ENCODE data around the gene KIFAP3.

KIFAP3 gene

GRCh38 chr1:169959686-169960085, 114.8 kb downstream of the KIFAP3 start:
- H3K27ac ChIP-seq (ENCODE audit: low read length) = no peak overlapping the region
- no peaks in the 10 kb centered on the region for H3K27me3 ChIP-seq (ENCODE audit: insufficient read depth, low read length)
- no peaks in the 10 kb centered on the region for H3K36me3 ChIP-seq (ENCODE audit: insufficient read depth, low read depth, low read length)
- H3K9ac ChIP-seq (ENCODE audit: low read depth, low read length) = no peak overlapping the region
- no peaks in the 10 kb centered on the region for H3K4me1 ChIP-seq (ENCODE audit: insufficient read depth, low read length)
- H3K9me3 ChIP-seq (ENCODE audit: insufficient read depth, low read depth, low read length) = no peaks in the 10 kb centered on the region
- H3K4me3 ChIP-seq (ENCODE audit: low read length) = no peak overlapping the region

GRCh38 chr1:169958987-169959386, 115.5 kb downstream of the KIFAP3 start:
- Histone ChIP-seq H3K36me3 (ENCODE audit: insufficient read depth, low read depth, low read length) (no peaks in the 10 kb centered on the region), H3K27me3 (ENCODE audit: insufficient read depth, low read length) (no peaks in the 10 kb centered on the region), H3K27ac (ENCODE audit: low read length) (no peak overlapping the region), H3K9ac (ENCODE audit: low read depth, low read length) (no peak overlapping the region), H3K4me3 (ENCODE audit: low read length) (no peak overlapping the region), H3K4me1 (ENCODE audit: insufficient read depth, low read length) (no peaks in the 10 kb centered on the region), H3K9me3 (ENCODE audit: insufficient read depth, low read depth, low read length) (no peaks in the 10 kb centered on the region)

- no peaks in the 10 kb centered on the region for H3K27me3 ChIP-seq (ENCODE audit: insufficient read depth, low read length)
- H3K27ac ChIP-seq (ENCODE audit: low read length) = no peak overlapping the region
- H3K36me3 ChIP-seq (ENCODE audit: insufficient read depth, low read depth, low read length) = no peaks in the 10 kb centered on the region
- H3K9ac ChIP-seq (ENCODE audit: low read depth, low read length) = no peak overlapping the region
- no peaks in the 10 kb centered on the region for H3K4me1 ChIP-seq (ENCODE audit: insufficient read depth, low read length)
- no peak overlapping the region for H3K4me3 ChIP-seq (ENCODE audit: low read length)
- H3K9me3 ChIP-seq (ENCODE audit: insufficient read depth, low read depth, low read length) = no peaks in the 10 kb centered on the region
Observed at GRCh38 chr1:169957884-169958283, 116.6 kb downstream of the KIFAP3 start.

GRCh38 chr1:169951108-169951507, 123.4 kb downstream of the KIFAP3 start:
- H3K4me3 ChIP-seq (ENCODE audit: low read length) = no peak overlapping the region
- peaks cover 10% of the 10 kb centered on the region for H3K4me1 ChIP-seq (ENCODE audit: insufficient read depth, low read length)
- no peaks in the 10 kb centered on the region for H3K36me3 ChIP-seq (ENCODE audit: insufficient read depth, low read depth, low read length)
- H3K27ac ChIP-seq (ENCODE audit: low read length) = no peak overlapping the region
- H3K9ac ChIP-seq (ENCODE audit: low read depth, low read length) = no peak overlapping the region
- no peaks in the 10 kb centered on the region for H3K27me3 ChIP-seq (ENCODE audit: insufficient read depth, low read length)
- H3K9me3 ChIP-seq (ENCODE audit: insufficient read depth, low read depth, low read length) = no peaks in the 10 kb centered on the region

- H3K27ac ChIP-seq (ENCODE audit: low read length) = no peak overlapping the region
- H3K36me3 ChIP-seq (ENCODE audit: insufficient read depth, low read depth, low read length) = no peaks in the 10 kb centered on the region
- H3K4me3 ChIP-seq (ENCODE audit: low read length) = no peak overlapping the region
- no peaks in the 10 kb centered on the region for H3K9me3 ChIP-seq (ENCODE audit: insufficient read depth, low read depth, low read length)
- H3K27me3 ChIP-seq (ENCODE audit: insufficient read depth, low read length) = no peaks in the 10 kb centered on the region
- H3K4me1 ChIP-seq (ENCODE audit: insufficient read depth, low read length) = peaks cover 10% of the 10 kb centered on the region
- H3K9ac ChIP-seq (ENCODE audit: low read depth, low read length) = no peak overlapping the region
Observed at GRCh38 chr1:169949139-169949538, 125.4 kb downstream of the KIFAP3 start.

GRCh38 chr1:169946206-169946605, 128.3 kb downstream of the KIFAP3 start:
- Histone ChIP-seq H3K9me3 (ENCODE audit: insufficient read depth, low read depth, low read length) (no peaks in the 10 kb centered on the region), H3K4me1 (ENCODE audit: insufficient read depth, low read length) (peaks cover 10% of the 10 kb centered on the region), H3K36me3 (ENCODE audit: insufficient read depth, low read depth, low read length) (no peaks in the 10 kb centered on the region), H3K27me3 (ENCODE audit: insufficient read depth, low read length) (no peaks in the 10 kb centered on the region), H3K9ac (ENCODE audit: low read depth, low read length) (no peak overlapping the region), H3K27ac (ENCODE audit: low read length) (no peak overlapping the region), H3K4me3 (ENCODE audit: low read length) (no peak overlapping the region)

GRCh38 chr1:169945181-169945580, 129.3 kb downstream of the KIFAP3 start:
- no peak overlapping the region for H3K9ac ChIP-seq (ENCODE audit: low read depth, low read length)
- H3K4me1 ChIP-seq (ENCODE audit: insufficient read depth, low read length) = peaks cover 6% of the 10 kb centered on the region
- H3K4me3 ChIP-seq (ENCODE audit: low read length) = no peak overlapping the region
- no peaks in the 10 kb centered on the region for H3K36me3 ChIP-seq (ENCODE audit: insufficient read depth, low read depth, low read length)
- no peaks in the 10 kb centered on the region for H3K27me3 ChIP-seq (ENCODE audit: insufficient read depth, low read length)
- no peaks in the 10 kb centered on the region for H3K9me3 ChIP-seq (ENCODE audit: insufficient read depth, low read depth, low read length)
- no peak overlapping the region for H3K27ac ChIP-seq (ENCODE audit: low read length)

GRCh38 chr1:169944621-169945020, 129.9 kb downstream of the KIFAP3 start:
- Histone ChIP-seq H3K4me1 (ENCODE audit: insufficient read depth, low read length) (peaks cover 3% of the 10 kb centered on the region; the same call in 1 of the 2 replicates), H3K9ac (ENCODE audit: low read depth, low read length) (no peak overlapping the region), H3K4me3 (ENCODE audit: low read length) (no peak overlapping the region), H3K9me3 (ENCODE audit: insufficient read depth, low read depth, low read length) (no peaks in the 10 kb centered on the region), H3K36me3 (ENCODE audit: insufficient read depth, low read depth, low read length) (no peaks in the 10 kb centered on the region), H3K27me3 (ENCODE audit: insufficient read depth, low read length) (no peaks in the 10 kb centered on the region), H3K27ac (ENCODE audit: low read length) (no peak overlapping the region)

GRCh38 chr1:169943963-169944526, 130.4 kb downstream of the KIFAP3 start:
- Histone ChIP-seq H3K9me3 (ENCODE audit: insufficient read depth, low read depth, low read length) (no peaks in the 10 kb centered on the region), H3K4me3 (ENCODE audit: low read length) (no peak overlapping the region), H3K4me1 (ENCODE audit: insufficient read depth, low read length) (no peaks in the 10 kb centered on the region), H3K36me3 (ENCODE audit: insufficient read depth, low read depth, low read length) (no peaks in the 10 kb centered on the region), H3K27me3 (ENCODE audit: insufficient read depth, low read length) (no peaks in the 10 kb centered on the region), H3K27ac (ENCODE audit: low read length) (no peak overlapping the region), H3K9ac (ENCODE audit: low read depth, low read length) (no peak overlapping the region)

- Histone ChIP-seq H3K36me3 (ENCODE audit: insufficient read depth, low read depth, low read length) (no peaks in the 10 kb centered on the region), H3K27me3 (ENCODE audit: insufficient read depth, low read length) (no peaks in the 10 kb centered on the region), H3K27ac (ENCODE audit: low read length) (no peak overlapping the region), H3K4me3 (ENCODE audit: low read length) (no peak overlapping the region), H3K4me1 (ENCODE audit: insufficient read depth, low read length) (no peaks in the 10 kb centered on the region), H3K9me3 (ENCODE audit: insufficient read depth, low read depth, low read length) (no peaks in the 10 kb centered on the region), H3K9ac (ENCODE audit: low read depth, low read length) (no peak overlapping the region)
Observed at GRCh38 chr1:169941982-169942830, 132.3 kb downstream of the KIFAP3 start.

- H3K9ac ChIP-seq (ENCODE audit: low read depth, low read length) = no peak overlapping the region
- no peaks in the 10 kb centered on the region for H3K4me1 ChIP-seq (ENCODE audit: insufficient read depth, low read length)
- H3K27me3 ChIP-seq (ENCODE audit: insufficient read depth, low read length) = no peaks in the 10 kb centered on the region
- no peaks in the 10 kb centered on the region for H3K36me3 ChIP-seq (ENCODE audit: insufficient read depth, low read depth, low read length)
- H3K4me3 ChIP-seq (ENCODE audit: low read length) = no peak overlapping the region
- H3K27ac ChIP-seq (ENCODE audit: low read length) = no peak overlapping the region
- H3K9me3 ChIP-seq (ENCODE audit: insufficient read depth, low read depth, low read length) = no peaks in the 10 kb centered on the region
Observed at GRCh38 chr1:169933984-169934725, 140.3 kb downstream of the KIFAP3 start.

Measured in iPS-20b (cell line).